HG02943 (cell line): ENCODE results near the gene CAV2.
"Not testable (repeated sequence)": the region's sequence is repeated elsewhere in the genome, so short reads cannot be mapped to it uniquely, and the experiment has no call there.

ENCODE experiments used
- ATAC-seq: cut with Tn5 transposase; IDR thresholded peaks from one replicate; pipeline ENCODE4 v1.9.1; 2021; ENCODE audit warnings: mild to moderate bottlenecking, low read depth, moderate library complexity; ENCODE audit not compliant: unreplicated experiment

Gene CAV2

GRCh38 chr7:116499168-116500077, at the start of gene CAV2:
TSS of gene CAV2 (plus strand) at chr7:116499738. CDS start at chr7:116499782, 44 bp downstream.
- peak; percentile 38 for ATAC-seq

- no peak for ATAC-seq
These were observed 49.6 kb upstream of the CAV2 start for GRCh38 chr7:116449950-116450349.

GRCh38 chr7:116451957-116452729, 47.4 kb upstream of the CAV2 start:
- ATAC-seq = no peak

GRCh38 chr7:116454377-116454776, 45.2 kb upstream of the CAV2 start:
- ATAC-seq = no peak

- no peak for ATAC-seq
These were observed 44.5 kb upstream of the CAV2 start for GRCh38 chr7:116455009-116455408.

GRCh38 chr7:116455499-116455898, 44.0 kb upstream of the CAV2 start:
- no peak for ATAC-seq

- ATAC-seq = no peak
These were observed 38.0 kb upstream of the CAV2 start for GRCh38 chr7:116461500-116461899.

- ATAC-seq = no peak
These were observed 35.6 kb upstream of the CAV2 start for GRCh38 chr7:116463956-116464355.

- no peak for ATAC-seq
These were observed 35.2 kb upstream of the CAV2 start for GRCh38 chr7:116464375-116464774.

GRCh38 chr7:116465125-116465524, 34.4 kb upstream of the CAV2 start:
- ATAC-seq = no peak

GRCh38 chr7:116468534-116468933, 31.0 kb upstream of the CAV2 start:
- ATAC-seq = no peak

GRCh38 chr7:116477625-116478024, 21.9 kb upstream of the CAV2 start:
- no peak for ATAC-seq

- no peak for ATAC-seq
These were observed 20.7 kb upstream of the CAV2 start for GRCh38 chr7:116478834-116479233.

- ATAC-seq = no peak
These were observed 16.1 kb upstream of the CAV2 start for GRCh38 chr7:116483271-116483942.

- not testable (repeated sequence) for ATAC-seq
These were observed 15.1 kb upstream of the CAV2 start for GRCh38 chr7:116484389-116484788.

- no peak for ATAC-seq
These were observed 11.5 kb upstream of the CAV2 start for GRCh38 chr7:116487907-116488521.

- no peak for ATAC-seq
These were observed 9.2 kb upstream of the CAV2 start for GRCh38 chr7:116490351-116490750.

- no peak for ATAC-seq
These were observed 7.5 kb upstream of the CAV2 start for GRCh38 chr7:116491887-116492653.

- ATAC-seq = no peak
These were observed 6.9 kb upstream of the CAV2 start for GRCh38 chr7:116492654-116493109.

GRCh38 chr7:116493449-116493848, 6.1 kb upstream of the CAV2 start:
- ATAC-seq = no peak
